ENCODE measurements around the gene VAMP2. TPM values are rescaled to one million over a fixed set of nuclear protein-coding genes. Genes with fewer than 3 reads are reported as not detected.
A peak's percentile ranks its signal among the peaks of the same experiment; 100 is the strongest.

The VAMP2 gene
- total RNA-seq, 2 donors from 2014 or later = 32.1 to 32.2 TPM

- H3K4me3 ChIP-seq (ENCODE audit: low read length) = peak overlapping the region; percentile 91
- peak overlapping the region; percentile 83 for H3K4me3 Mint-ChIP-seq
- DNase-seq = no peak
- peaks cover 23% of the 10 kb centered on the region for H3K4me1 Mint-ChIP-seq
- no peak overlapping the region for H3K27ac Mint-ChIP-seq
- H3K9me3 Mint-ChIP-seq = no peaks in the 10 kb centered on the region
- peaks cover 65% of the 10 kb centered on the region for H3K27me3 Mint-ChIP-seq (ENCODE audit: insufficient read depth)
- no peak overlapping the region for H3K9ac ChIP-seq (ENCODE audit: extremely low read depth, low read length, poor library complexity, severe bottlenecking)
- no peaks in the 10 kb centered on the region for H3K36me3 Mint-ChIP-seq (ENCODE audit: low read depth)
- H3K36me3 ChIP-seq (ENCODE audit: control insufficient read depth, insufficient read depth, low read length) = no peaks in the 10 kb centered on the region
- 0% methylated on average over 3 to 13 of the region's 25 CpGs for WGBS, 2 experiments (ENCODE audit: insufficient coverage in 1 of 2, insufficient read length in 1 of 2)
- peaks cover 56% of the 10 kb centered on the region for H3K27me3 ChIP-seq (ENCODE audit: control insufficient read depth, insufficient read depth, low read length, poor library complexity, severe bottlenecking)
- H3K4me1 ChIP-seq (ENCODE audit: control insufficient read depth, insufficient read depth, low read length) = no peaks in the 10 kb centered on the region
- H3K9me3 ChIP-seq (ENCODE audit: control insufficient read depth, low read length) = no peaks in the 10 kb centered on the region
- no peak for TF ChIP-seq CTCF (conservative IDR thresholded peaks at IDR 0.05)
- no peak overlapping the region for H3K27ac ChIP-seq (ENCODE audit: low read depth, low read length)
These were observed 41.4 kb downstream of the VAMP2 start for GRCh38 chr17:8121407-8121680.

GRCh38 chr17:8120520-8121406 is 42.0 kb downstream of the VAMP2 start:
- peaks cover 23% of the 10 kb centered on the region for H3K4me1 Mint-ChIP-seq
- H3K36me3 ChIP-seq (ENCODE audit: control insufficient read depth, insufficient read depth, low read length) = no peaks in the 10 kb centered on the region
- H3K9ac ChIP-seq (ENCODE audit: extremely low read depth, low read length, poor library complexity, severe bottlenecking) = no peak overlapping the region
- H3K27me3 Mint-ChIP-seq (ENCODE audit: insufficient read depth) = peaks cover 71% of the 10 kb centered on the region
- H3K27ac Mint-ChIP-seq = peak overlapping the region; percentile 77
- DNase-seq = peak; percentile 100
- H3K4me3 Mint-ChIP-seq = peak overlapping the region; percentile 83
- no peaks in the 10 kb centered on the region for H3K9me3 ChIP-seq (ENCODE audit: control insufficient read depth, low read length)
- peak overlapping the region; percentile 91 for H3K4me3 ChIP-seq (ENCODE audit: low read length)
- H3K27me3 ChIP-seq (ENCODE audit: control insufficient read depth, insufficient read depth, low read length, poor library complexity, severe bottlenecking) = peaks cover 62% of the 10 kb centered on the region
- H3K27ac ChIP-seq (ENCODE audit: low read depth, low read length) = no peak overlapping the region
- H3K36me3 Mint-ChIP-seq (ENCODE audit: low read depth) = no peaks in the 10 kb centered on the region
- WGBS, 2 experiments (ENCODE audit: insufficient coverage in 1 of 2, insufficient read length in 1 of 2) = 0% methylated on average over 30 to 39 of the region's 40 CpGs
- no peaks in the 10 kb centered on the region for H3K4me1 ChIP-seq (ENCODE audit: control insufficient read depth, insufficient read depth, low read length)
- TF ChIP-seq CTCF (conservative IDR thresholded peaks at IDR 0.05) = peak; percentile 75
- H3K9me3 Mint-ChIP-seq = no peaks in the 10 kb centered on the region

GRCh38 chr17:8119581-8120519 is 42.9 kb downstream of the VAMP2 start:
- Mint-ChIP-seq H3K36me3 (ENCODE audit: low read depth) (no peaks in the 10 kb centered on the region), H3K27me3 (ENCODE audit: insufficient read depth) (peaks cover 72% of the 10 kb centered on the region)
- H3K9ac ChIP-seq (ENCODE audit: extremely low read depth, low read length, poor library complexity, severe bottlenecking) = no peak overlapping the region

More at GRCh38 chr17:8119581-8120519, 42.9 kb downstream of the VAMP2 start:
- Mint-ChIP-seq H3K27ac (peak overlapping the region; percentile 77), H3K4me1 (peaks cover 21% of the 10 kb centered on the region), H3K4me3 (peak overlapping the region; percentile 83), H3K9me3 (no peaks in the 10 kb centered on the region)
- H3K4me1 ChIP-seq (ENCODE audit: control insufficient read depth, insufficient read depth, low read length) = no peaks in the 10 kb centered on the region
- peak overlapping the region; percentile 91 for H3K4me3 ChIP-seq (ENCODE audit: low read length)
- no peak for TF ChIP-seq CTCF (conservative IDR thresholded peaks at IDR 0.05)
- WGBS, 2 experiments (ENCODE audit: insufficient coverage in 1 of 2, insufficient read length in 1 of 2) = 0 to 1% methylated on average over 18 to 28 of the region's 28 CpGs
- H3K27me3 ChIP-seq (ENCODE audit: control insufficient read depth, insufficient read depth, low read length, poor library complexity, severe bottlenecking) = peaks cover 64% of the 10 kb centered on the region
- peak; percentile 99 for DNase-seq
- no peak overlapping the region for H3K27ac ChIP-seq (ENCODE audit: low read depth, low read length)
- no peaks in the 10 kb centered on the region for H3K9me3 ChIP-seq (ENCODE audit: control insufficient read depth, low read length)
- no peaks in the 10 kb centered on the region for H3K36me3 ChIP-seq (ENCODE audit: control insufficient read depth, insufficient read depth, low read length)

Data from endodermal cell (in vitro differentiated cells).